AG09309 (cell line): ENCODE results near the gene BRD9.
"Not testable (repeated sequence)": the region's sequence is repeated elsewhere in the genome, so short reads cannot be mapped to it uniquely, and the experiment has no call there.

Source experiments
- DNase-seq: peaks from one replicate; pipeline ENCODE4 v3.0.0-alpha.2; 2010; ENCODE audit warnings: low read depth
- H3K4me3 ChIP-seq: 2 replicates; pipeline ENCODE4 v1.5.1; 2011; ENCODE audit warnings: mild to moderate bottlenecking, low read depth, low read length, moderate library complexity; ENCODE audit not compliant: control insufficient read depth
- TF ChIP-seq, protein P1 (sequence below): IDR thresholded peaks from 2 replicates; pipeline ENCODE4 v1.5.1; 2011; ENCODE audit warnings: mild to moderate bottlenecking, low read depth, low read length, inconsistent platforms; ENCODE audit not compliant: insufficient read depth, control insufficient read depth; ENCODE audit errors: missing control alignments

The BRD9 gene

GRCh38 chr5:852018-852417, 40.6 kb downstream of the BRD9 start:
- no peak for DNase-seq
- H3K4me3 ChIP-seq, result no peak overlapping the region
- TF ChIP-seq, protein P1, sequence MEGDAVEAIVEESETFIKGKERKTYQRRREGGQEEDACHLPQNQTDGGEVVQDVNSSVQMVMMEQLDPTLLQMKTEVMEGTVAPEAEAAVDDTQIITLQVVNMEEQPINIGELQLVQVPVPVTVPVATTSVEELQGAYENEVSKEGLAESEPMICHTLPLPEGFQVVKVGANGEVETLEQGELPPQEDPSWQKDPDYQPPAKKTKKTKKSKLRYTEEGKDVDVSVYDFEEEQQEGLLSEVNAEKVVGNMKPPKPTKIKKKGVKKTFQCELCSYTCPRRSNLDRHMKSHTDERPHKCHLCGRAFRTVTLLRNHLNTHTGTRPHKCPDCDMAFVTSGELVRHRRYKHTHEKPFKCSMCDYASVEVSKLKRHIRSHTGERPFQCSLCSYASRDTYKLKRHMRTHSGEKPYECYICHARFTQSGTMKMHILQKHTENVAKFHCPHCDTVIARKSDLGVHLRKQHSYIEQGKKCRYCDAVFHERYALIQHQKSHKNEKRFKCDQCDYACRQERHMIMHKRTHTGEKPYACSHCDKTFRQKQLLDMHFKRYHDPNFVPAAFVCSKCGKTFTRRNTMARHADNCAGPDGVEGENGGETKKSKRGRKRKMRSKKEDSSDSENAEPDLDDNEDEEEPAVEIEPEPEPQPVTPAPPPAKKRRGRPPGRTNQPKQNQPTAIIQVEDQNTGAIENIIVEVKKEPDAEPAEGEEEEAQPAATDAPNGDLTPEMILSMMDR, result no peak

- TF ChIP-seq, protein P1, result no peak
- no peak overlapping the region for H3K4me3 ChIP-seq
- DNase-seq, result no peak
Measured at GRCh38 chr5:851553-851952, 41.0 kb downstream of the BRD9 start.

DNA sequence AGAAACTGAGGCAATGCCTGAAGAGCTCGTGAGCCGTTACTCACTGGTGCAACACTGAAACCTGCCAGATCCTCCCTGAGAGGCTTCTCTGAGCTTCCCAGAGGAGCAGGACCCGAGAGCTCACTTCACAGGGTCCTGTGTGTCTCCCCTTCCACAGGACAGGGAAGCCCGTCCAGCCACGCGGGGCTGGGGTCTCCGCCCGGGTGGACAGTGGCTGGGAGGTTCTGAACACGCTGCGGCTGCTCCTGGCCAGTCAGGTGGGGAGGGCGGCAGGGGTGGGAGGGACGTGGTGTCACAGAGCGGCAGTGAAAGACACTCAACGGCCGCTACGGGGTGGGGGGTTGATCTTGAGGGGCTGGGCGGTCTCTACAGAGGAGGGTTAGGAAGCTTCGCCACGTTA, 41.5 kb downstream of the BRD9 start:
- TF ChIP-seq, protein P1, result no peak

GRCh38 chr5:850511-851006, 42.0 kb downstream of the BRD9 start, which contains the start of gene ZDHHC11:
Gene ZDHHC11 (minus strand): TSS chr5:850986. CDS start chr5:850602, 384 bp downstream.
- H3K4me3 ChIP-seq, result no peak within 1 kb of the TSS
- no peak for DNase-seq
- TF ChIP-seq, protein P1, result no peak

More for the DNA sequence above, 41.5 kb downstream of the BRD9 start:
- no peak overlapping the region for H3K4me3 ChIP-seq
- DNase-seq, result no peak

GRCh38 chr5:849651-850301, 42.8 kb downstream of the BRD9 start:
- no peak overlapping the region for H3K4me3 ChIP-seq
- TF ChIP-seq, protein P1, result no peak
- DNase-seq, result no peak

DNA sequence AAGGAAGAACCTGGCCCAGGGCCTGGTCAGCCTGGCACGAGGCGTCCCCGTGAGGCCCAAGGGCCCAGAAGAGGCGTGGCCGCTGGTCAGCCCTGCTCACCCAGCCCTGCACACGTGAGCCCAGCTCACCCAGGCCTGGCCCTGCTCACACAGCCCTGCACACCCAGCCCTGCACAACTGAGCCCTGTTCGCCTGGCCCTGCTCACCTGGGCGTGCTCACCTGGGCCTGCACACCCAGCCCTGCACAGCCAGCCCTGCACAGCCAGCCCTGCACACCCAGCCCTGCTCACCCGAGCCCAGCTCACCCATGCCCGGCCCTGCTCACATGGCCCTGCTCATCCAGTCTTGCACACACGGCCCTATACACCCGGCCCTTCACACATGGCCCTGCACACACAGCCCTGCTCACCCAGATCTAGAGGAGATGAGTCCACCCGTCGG, 43.9 kb downstream of the BRD9 start:
- no peak for DNase-seq
- H3K4me3 ChIP-seq, result no peak overlapping the region
- TF ChIP-seq, protein P1, result no peak

DNA sequence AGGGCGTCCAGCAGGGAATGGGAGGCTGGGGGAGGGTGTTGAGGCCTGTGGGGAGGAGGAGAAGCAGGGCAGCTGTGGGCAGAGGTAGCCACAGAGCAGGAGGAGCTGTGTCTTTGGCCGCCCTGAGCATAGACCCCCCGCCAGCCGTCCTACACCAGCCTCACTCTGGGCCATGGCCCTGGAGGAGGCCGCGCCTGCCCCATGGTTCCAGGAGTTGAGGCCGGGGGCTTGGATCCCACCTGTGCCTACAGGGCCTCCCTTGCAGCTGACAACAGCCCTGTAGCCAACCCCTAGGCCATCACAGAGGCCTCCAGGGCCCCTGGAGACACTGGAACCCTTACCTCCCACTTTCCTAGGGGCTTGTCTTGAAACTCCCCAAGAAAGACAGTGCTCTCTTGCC, 44.9 kb downstream of the BRD9 start:
- not testable (repeated sequence) for H3K4me3 ChIP-seq, DNase-seq

GRCh38 chr5:847212-847611, 45.4 kb downstream of the BRD9 start:
- not testable (repeated sequence) for H3K4me3 ChIP-seq, DNase-seq

DNA sequence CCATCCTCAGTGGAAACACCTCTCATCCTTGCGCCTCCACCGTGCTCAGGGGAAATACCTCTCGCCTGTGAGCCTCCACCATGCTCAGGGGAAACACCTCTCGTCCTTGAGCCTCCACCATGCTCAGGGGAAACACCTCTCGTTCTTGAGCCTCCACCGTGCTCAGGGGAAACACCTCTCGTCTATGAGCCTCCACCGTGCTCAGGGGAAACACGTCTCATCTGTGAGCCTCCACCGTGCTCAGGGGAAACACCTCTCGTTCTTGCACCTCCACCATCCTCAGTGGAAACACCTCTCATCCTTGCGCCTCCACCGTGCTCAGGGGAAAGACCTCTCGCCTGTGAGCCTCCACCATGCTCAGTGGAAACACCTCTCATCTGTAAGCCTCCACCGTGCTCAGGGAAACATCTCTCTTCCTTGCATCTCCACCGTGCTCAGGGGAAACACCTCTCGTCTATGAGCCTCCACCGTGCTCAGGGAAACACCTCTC, 46.0 kb downstream of the BRD9 start:
- H3K4me3 ChIP-seq, DNase-seq: not testable (repeated sequence)

- not testable (repeated sequence) for H3K4me3 ChIP-seq, DNase-seq
Measured at GRCh38 chr5:845676-846601, 46.7 kb downstream of the BRD9 start.
